Measurements from ENCODE around the gene EMP1. TPM values are rescaled to one million over a fixed set of nuclear protein-coding genes. Genes with fewer than 3 reads are reported as not detected.

Gene EMP1
- total and polyA plus RNA-seq, 9 donors, result 21.3 to 116 (median 64.1) TPM

GRCh38 chr12:13220838-13221237 is 24.3 kb downstream of the EMP1 start:
- no peaks in the 10 kb centered on the region for H3K4me1 ChIP-seq (ENCODE audit: insufficient read depth)
- TF ChIP-seq, protein P1, sequence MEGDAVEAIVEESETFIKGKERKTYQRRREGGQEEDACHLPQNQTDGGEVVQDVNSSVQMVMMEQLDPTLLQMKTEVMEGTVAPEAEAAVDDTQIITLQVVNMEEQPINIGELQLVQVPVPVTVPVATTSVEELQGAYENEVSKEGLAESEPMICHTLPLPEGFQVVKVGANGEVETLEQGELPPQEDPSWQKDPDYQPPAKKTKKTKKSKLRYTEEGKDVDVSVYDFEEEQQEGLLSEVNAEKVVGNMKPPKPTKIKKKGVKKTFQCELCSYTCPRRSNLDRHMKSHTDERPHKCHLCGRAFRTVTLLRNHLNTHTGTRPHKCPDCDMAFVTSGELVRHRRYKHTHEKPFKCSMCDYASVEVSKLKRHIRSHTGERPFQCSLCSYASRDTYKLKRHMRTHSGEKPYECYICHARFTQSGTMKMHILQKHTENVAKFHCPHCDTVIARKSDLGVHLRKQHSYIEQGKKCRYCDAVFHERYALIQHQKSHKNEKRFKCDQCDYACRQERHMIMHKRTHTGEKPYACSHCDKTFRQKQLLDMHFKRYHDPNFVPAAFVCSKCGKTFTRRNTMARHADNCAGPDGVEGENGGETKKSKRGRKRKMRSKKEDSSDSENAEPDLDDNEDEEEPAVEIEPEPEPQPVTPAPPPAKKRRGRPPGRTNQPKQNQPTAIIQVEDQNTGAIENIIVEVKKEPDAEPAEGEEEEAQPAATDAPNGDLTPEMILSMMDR (IDR thresholded peaks at IDR 0.05), result no peak
- TF ChIP-seq EP300 (IDR thresholded peaks at IDR 0.05) (no peak), POLR2A (IDR thresholded peaks at IDR 0.05) (no peak)
- H3K27me3 ChIP-seq, result no peaks in the 10 kb centered on the region
- 73 to 74% (median 73%) methylated on average over 3 of the region's 3 CpGs for WGBS, 3 donors
- intact Hi-C loops (cut with DNase I), result no loop called here
- H3K9me3 ChIP-seq, result no peaks in the 10 kb centered on the region
- no peaks in the 10 kb centered on the region for H3K36me3 ChIP-seq
- H3K4me3 ChIP-seq, result no peak overlapping the region
- no peak for DNase-seq
- H3K27ac ChIP-seq, result no peak overlapping the region

DNA sequence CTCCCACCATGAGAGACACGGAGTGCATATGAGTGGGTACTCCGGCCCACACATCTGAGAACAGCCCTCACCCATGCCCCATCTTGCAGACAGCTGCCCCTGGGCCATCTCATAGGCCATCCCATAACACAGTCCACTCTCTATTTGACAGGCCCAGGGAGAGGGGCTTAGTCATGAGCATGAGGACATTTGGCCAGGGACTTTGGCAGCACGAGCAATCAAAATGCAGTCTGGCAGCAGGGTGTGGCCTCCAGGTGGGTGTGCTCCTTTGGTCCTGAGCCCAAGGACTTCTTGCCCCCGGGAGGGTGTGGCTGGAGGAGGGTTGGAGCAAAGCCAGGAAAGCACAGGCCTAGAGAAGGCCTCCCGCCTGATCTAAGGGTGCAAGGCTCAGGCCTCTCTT is 25.6 kb downstream of the EMP1 start:
- H3K9me3 ChIP-seq, result no peaks in the 10 kb centered on the region
- H3K4me3 ChIP-seq, result no peak overlapping the region
- intact Hi-C loops (cut with DNase I), result no loop called here
- no peaks in the 10 kb centered on the region for H3K27me3 ChIP-seq
- TF ChIP-seq, protein P1 (IDR thresholded peaks at IDR 0.05), result no peak
- TF ChIP-seq EP300 (IDR thresholded peaks at IDR 0.05), result no peak
- no peak for TF ChIP-seq POLR2A (IDR thresholded peaks at IDR 0.05)
- no peaks in the 10 kb centered on the region for H3K36me3 ChIP-seq
- WGBS, 3 donors, result 63 to 74% (median 73%) methylated on average over 5 of the region's 5 CpGs
- DNase-seq, result peak in 1 of 5 donors; percentile 28
- no peak overlapping the region for H3K27ac ChIP-seq
- no peaks in the 10 kb centered on the region for H3K4me1 ChIP-seq (ENCODE audit: insufficient read depth)

DNA sequence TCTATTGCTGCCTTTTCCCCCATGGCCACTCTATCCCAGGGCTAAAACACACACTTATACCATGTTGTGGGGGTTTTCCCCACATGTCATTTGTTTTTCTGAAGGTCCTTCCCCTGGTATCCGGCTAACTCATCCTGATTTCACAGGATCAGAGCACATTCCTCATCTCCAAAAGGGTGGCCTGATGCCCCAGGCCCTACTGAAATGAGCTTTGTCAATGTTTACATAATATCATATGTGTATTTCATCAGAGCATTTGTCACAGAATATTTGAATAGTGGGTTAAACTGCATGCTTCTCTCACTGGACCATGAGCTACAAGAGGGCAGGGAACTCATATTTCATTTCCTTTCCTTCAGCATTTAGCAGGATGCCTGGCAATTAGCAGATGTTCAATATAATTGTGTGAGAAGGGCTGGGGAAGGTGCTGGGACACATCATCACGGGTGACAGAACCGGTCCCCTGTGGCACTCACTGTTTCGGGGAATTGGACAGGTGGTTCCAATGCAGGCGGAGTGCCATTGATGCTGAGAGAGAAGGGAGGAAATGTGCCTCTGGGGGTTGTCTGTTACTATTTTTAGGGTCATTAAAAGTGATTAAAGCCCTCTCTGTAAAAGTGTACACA is 26.8 kb downstream of the EMP1 start:
- WGBS, 3 donors, result 69 to 76% (median 73%) methylated on average over 5 of the region's 5 CpGs
- no peak for DNase-seq
- no peak overlapping the region for H3K27ac ChIP-seq
- no peaks in the 10 kb centered on the region for H3K4me1 ChIP-seq (ENCODE audit: insufficient read depth)
- no peaks in the 10 kb centered on the region for H3K9me3 ChIP-seq
- no peak overlapping the region for H3K4me3 ChIP-seq
- H3K36me3 ChIP-seq, result no peaks in the 10 kb centered on the region
- no peaks in the 10 kb centered on the region for H3K27me3 ChIP-seq
- TF ChIP-seq EP300 (IDR thresholded peaks at IDR 0.05) (no peak), POLR2A (IDR thresholded peaks at IDR 0.05) (no peak)
- TF ChIP-seq, protein P1 (IDR thresholded peaks at IDR 0.05), result no peak
- intact Hi-C loops (cut with DNase I), result no loop called here

GRCh38 chr12:13223941-13224340 is 27.4 kb downstream of the EMP1 start:
- Histone ChIP-seq H3K9me3 (no peaks in the 10 kb centered on the region), H3K4me1 (ENCODE audit: insufficient read depth) (no peaks in the 10 kb centered on the region), H3K27me3 (no peaks in the 10 kb centered on the region), H3K36me3 (no peaks in the 10 kb centered on the region), H3K27ac (no peak overlapping the region), H3K4me3 (no peak overlapping the region)
- intact Hi-C loops (cut with DNase I), result no loop called here
- no peak for DNase-seq
- WGBS, 3 donors, result 26 to 44% (median 36%) methylated on average over 3 of the region's 3 CpGs
- TF ChIP-seq EP300 (IDR thresholded peaks at IDR 0.05) (no peak), POLR2A (IDR thresholded peaks at IDR 0.05) (no peak)
- TF ChIP-seq, protein P1 (IDR thresholded peaks at IDR 0.05), result no peak

All from ovary (tissue), 9 donors.